ENCODE measurements around the gene SLC5A8. TPM values are rescaled to one million over a fixed set of nuclear protein-coding genes. Genes with fewer than 3 reads are reported as not detected.

SLC5A8 gene
- total RNA-seq, 3 donors from 2014 or later (not counting 1 experiment from before 2014, with no cell fraction given) = not detected

GRCh38 chr12:101229841-101230241 lies 19.8 kb upstream of the SLC5A8 start:
- H3K27me3 ChIP-seq (ENCODE audit: control insufficient read depth, insufficient read depth, low read length) = no peaks in the 10 kb centered on the region
- H3K27me3 Mint-ChIP-seq (ENCODE audit: low read depth in 2 of 2) = no peaks in the 10 kb centered on the region
- H3K36me3 ChIP-seq (ENCODE audit: control insufficient read depth, insufficient read depth, low read length) = no peaks in the 10 kb centered on the region
- H3K4me1 ChIP-seq (ENCODE audit: control insufficient read depth, insufficient read depth, low read length) = no peaks in the 10 kb centered on the region
- H3K9me3 ChIP-seq (ENCODE audit: control insufficient read depth, insufficient read depth, low read length) = no peaks in the 10 kb centered on the region
- no peak for ATAC-seq
- no peak overlapping the region for H3K27ac Mint-ChIP-seq
- H3K9me3 Mint-ChIP-seq = peaks cover 0 to 4% of the 10 kb centered on the region in 2 donors
- no peak for DNase-seq
- H3K4me3 Mint-ChIP-seq = no peak overlapping the region
- intact Hi-C loops (cut with micrococcal nuclease) = no loop called here
- H3K4me3 ChIP-seq (ENCODE audit: low read length) = no peak overlapping the region
- H3K4me1 Mint-ChIP-seq = no peaks in the 10 kb centered on the region
- H3K36me3 Mint-ChIP-seq = no peaks in the 10 kb centered on the region
- 94% methylated on average over 6 of the region's 7 CpGs for WGBS (ENCODE audit: insufficient coverage)
- H3K27ac ChIP-seq (ENCODE audit: low read length) = no peak overlapping the region
- TF ChIP-seq CTCF (IDR thresholded peaks at IDR 0.05) = no peak

GRCh38 chr12:101221301-101221700 lies 11.3 kb upstream of the SLC5A8 start:
- Histone ChIP-seq H3K36me3 (ENCODE audit: control insufficient read depth, insufficient read depth, low read length) (no peaks in the 10 kb centered on the region), H3K27me3 (ENCODE audit: control insufficient read depth, insufficient read depth, low read length) (no peaks in the 10 kb centered on the region), H3K9me3 (ENCODE audit: control insufficient read depth, insufficient read depth, low read length) (no peaks in the 10 kb centered on the region), H3K27ac (ENCODE audit: low read length) (no peak overlapping the region), H3K4me1 (ENCODE audit: control insufficient read depth, insufficient read depth, low read length) (no peaks in the 10 kb centered on the region), H3K4me3 (ENCODE audit: low read length) (no peak overlapping the region)
- no peak for ATAC-seq
- H3K9me3 Mint-ChIP-seq = peaks cover 0 to 2% of the 10 kb centered on the region in 2 donors
- H3K4me1 Mint-ChIP-seq = no peaks in the 10 kb centered on the region
- TF ChIP-seq CTCF (IDR thresholded peaks at IDR 0.05) = no peak
- no peak overlapping the region for H3K4me3 Mint-ChIP-seq
- H3K27ac Mint-ChIP-seq = no peak overlapping the region
- peaks cover 0 to 8% of the 10 kb centered on the region in 2 donors for H3K27me3 Mint-ChIP-seq (ENCODE audit: low read depth in 2 of 2)
- intact Hi-C loops (cut with micrococcal nuclease) = no loop called here
- no peaks in the 10 kb centered on the region for H3K36me3 Mint-ChIP-seq
- 9% methylated on average over 1 of the region's 1 CpG for WGBS (ENCODE audit: insufficient coverage)
- no peak for DNase-seq

GRCh38 chr12:101216810-101217209 lies 6.8 kb upstream of the SLC5A8 start:
- Histone ChIP-seq H3K27me3 (ENCODE audit: control insufficient read depth, insufficient read depth, low read length) (no peaks in the 10 kb centered on the region), H3K4me1 (ENCODE audit: control insufficient read depth, insufficient read depth, low read length) (no peaks in the 10 kb centered on the region), H3K4me3 (ENCODE audit: low read length) (no peak overlapping the region), H3K27ac (ENCODE audit: low read length) (no peak overlapping the region), H3K9me3 (ENCODE audit: control insufficient read depth, insufficient read depth, low read length) (peaks cover 7% of the 10 kb centered on the region), H3K36me3 (ENCODE audit: control insufficient read depth, insufficient read depth, low read length) (no peaks in the 10 kb centered on the region)
- Mint-ChIP-seq H3K36me3 (no peaks in the 10 kb centered on the region), H3K9me3 (peaks cover 4 to 5% of the 10 kb centered on the region in 2 donors), H3K27me3 (ENCODE audit: low read depth in 2 of 2) (peaks cover 2 to 8% of the 10 kb centered on the region in 2 donors), H3K4me1 (no peaks in the 10 kb centered on the region), H3K27ac (no peak overlapping the region), H3K4me3 (no peak overlapping the region)
- intact Hi-C loops (cut with micrococcal nuclease) = no loop called here
- DNase-seq = no peak
- no peak for TF ChIP-seq CTCF (IDR thresholded peaks at IDR 0.05)
- 97% methylated on average over 2 of the region's 2 CpGs for WGBS (ENCODE audit: insufficient coverage)
- no peak for ATAC-seq

GRCh38 chr12:101207086-101207780 lies 2.8 kb downstream of the SLC5A8 start:
- WGBS (ENCODE audit: insufficient coverage) = 75% methylated on average over 4 of the region's 5 CpGs
- intact Hi-C loops (cut with micrococcal nuclease) = no loop called here
- Mint-ChIP-seq H3K9me3 (peaks cover 0 to 2% of the 10 kb centered on the region in 2 donors), H3K4me1 (no peaks in the 10 kb centered on the region), H3K36me3 (no peaks in the 10 kb centered on the region), H3K4me3 (no peak overlapping the region), H3K27ac (no peak overlapping the region), H3K27me3 (ENCODE audit: low read depth in 2 of 2) (peaks cover 13 to 17% of the 10 kb centered on the region in 2 donors)
- ATAC-seq = no peak
- H3K36me3 ChIP-seq (ENCODE audit: control insufficient read depth, insufficient read depth, low read length) = no peaks in the 10 kb centered on the region
- H3K27ac ChIP-seq (ENCODE audit: low read length) = no peak overlapping the region
- no peak for DNase-seq
- TF ChIP-seq CTCF (IDR thresholded peaks at IDR 0.05) = no peak
- H3K4me1 ChIP-seq (ENCODE audit: control insufficient read depth, insufficient read depth, low read length) = no peaks in the 10 kb centered on the region
- H3K4me3 ChIP-seq (ENCODE audit: low read length) = no peak overlapping the region
- H3K9me3 ChIP-seq (ENCODE audit: control insufficient read depth, insufficient read depth, low read length) = no peaks in the 10 kb centered on the region
- H3K27me3 ChIP-seq (ENCODE audit: control insufficient read depth, insufficient read depth, low read length) = peaks cover 8% of the 10 kb centered on the region
